DMS53 (cell line): Measurements from ENCODE around the gene IQCH.
A peak's percentile ranks its signal among the peaks of the same experiment; 100 is the strongest.

ENCODE experiments used
- DNase-seq: peaks from one replicate; lab custom pipeline; 2025; lab: John Stamatoyannopoulos, UW

IQCH gene

GRCh38 chr15:67501177-67501835, 246.7 kb downstream of the IQCH start:
- DNase-seq: peak; percentile 38

DNA sequence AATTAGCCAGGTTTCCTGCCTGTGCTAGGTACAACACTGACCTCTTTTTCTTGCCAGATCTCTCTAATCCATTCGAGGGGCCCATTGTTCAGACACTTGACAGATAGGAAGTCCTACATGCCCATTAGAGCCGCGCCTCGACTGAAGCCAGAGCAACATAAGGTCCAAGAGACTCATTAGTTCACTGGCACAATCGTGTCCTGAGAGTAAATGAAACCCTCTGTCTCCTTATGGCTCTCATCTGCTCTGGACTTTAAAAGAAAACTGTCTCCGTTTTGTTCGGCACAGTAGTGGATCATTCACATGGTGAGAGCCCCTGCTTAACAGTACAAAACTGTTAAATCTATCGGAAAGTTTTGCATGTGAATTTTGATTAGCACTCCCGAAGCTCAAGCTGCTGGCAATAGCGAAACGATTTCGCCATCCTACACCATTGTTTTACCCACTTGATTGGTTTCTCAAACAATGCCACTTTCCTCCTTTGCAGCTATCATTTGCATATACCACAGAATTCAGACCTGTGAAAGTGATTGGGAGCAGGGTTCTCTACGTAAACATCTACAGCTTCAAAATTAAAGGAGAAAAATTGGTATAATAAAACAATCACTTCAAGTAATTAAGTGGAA, 247.4 kb downstream of the IQCH start:
- no peak for DNase-seq

DNA sequence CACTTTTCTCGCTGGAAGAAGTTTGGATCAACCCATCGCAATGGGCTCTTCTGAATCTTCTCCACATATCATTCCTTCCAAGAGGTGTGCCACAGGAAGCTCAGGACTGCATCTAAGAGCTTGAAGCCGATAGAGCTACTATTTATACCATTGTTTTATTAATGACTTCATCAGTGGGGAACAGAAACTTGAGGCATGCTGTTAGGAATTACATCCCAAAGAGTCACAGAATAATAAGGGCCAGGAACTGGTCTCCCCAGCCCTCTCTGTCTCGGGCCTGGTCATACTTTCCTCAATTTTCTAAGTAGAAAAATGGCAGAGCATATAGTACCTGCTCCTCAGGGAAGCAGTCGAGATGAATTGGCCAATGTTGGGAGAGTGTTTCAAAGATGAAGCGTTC, 249.5 kb downstream of the IQCH start:
- no peak for DNase-seq

DNA sequence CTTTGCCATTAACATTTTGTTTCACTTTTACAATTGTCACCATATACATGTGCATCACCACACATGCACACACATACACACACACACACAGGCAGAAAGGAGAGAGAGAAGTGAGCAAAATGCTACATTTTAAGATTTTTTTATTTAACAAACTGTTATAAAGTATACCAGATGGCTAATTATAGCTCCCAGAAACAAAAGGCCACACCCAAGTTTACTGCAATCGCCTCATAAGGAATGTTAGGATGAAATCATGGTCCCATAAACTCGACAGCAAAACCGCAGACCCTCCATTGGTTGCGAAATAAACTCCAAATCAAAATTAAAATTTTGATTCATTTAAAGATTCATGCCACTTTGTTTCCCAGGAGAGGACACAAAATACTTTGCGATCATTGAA, 250.2 kb downstream of the IQCH start:
- DNase-seq: no peak

DNA sequence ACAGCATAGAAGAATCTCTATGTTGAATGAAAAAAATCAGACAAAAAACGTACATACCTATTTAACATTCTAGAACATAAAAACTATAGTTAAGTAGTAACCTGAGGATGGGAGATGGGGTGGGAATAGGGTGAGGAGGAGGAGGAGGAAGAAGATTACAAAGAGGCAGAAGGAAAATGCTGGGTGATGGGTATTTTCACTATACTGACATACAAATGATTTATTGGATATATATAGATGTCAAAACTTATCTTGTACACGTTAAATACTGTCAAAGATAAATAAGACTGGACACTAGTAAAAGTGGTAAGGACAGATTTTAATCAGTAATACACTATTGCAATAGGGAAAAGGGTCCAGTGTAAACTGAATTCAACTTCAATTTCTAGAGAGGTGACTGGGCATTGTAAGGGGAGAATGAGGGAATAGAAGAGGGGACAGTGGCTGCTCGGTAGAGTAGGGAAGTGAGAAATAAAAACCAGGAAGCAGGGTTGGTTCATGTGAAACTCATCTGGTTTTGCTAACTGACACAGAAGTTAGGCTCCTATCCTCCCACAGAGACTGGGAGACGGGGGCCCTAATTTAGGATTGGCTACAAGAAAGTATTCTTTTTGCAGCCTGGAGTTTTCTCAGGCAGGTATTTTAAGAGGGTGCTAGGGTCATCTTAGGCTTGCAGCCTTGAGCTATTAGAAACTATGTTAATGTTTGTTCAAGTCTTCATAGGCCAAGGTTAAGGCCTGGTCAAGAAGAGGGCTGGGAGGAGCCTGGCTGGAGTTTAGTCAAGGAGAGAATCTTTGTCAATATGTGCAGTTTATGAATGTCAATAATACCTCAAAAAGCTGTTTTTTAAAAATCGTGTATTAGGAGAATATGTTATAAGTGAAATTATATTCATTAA, 251.3 kb downstream of the IQCH start:
- no peak for DNase-seq

DNA sequence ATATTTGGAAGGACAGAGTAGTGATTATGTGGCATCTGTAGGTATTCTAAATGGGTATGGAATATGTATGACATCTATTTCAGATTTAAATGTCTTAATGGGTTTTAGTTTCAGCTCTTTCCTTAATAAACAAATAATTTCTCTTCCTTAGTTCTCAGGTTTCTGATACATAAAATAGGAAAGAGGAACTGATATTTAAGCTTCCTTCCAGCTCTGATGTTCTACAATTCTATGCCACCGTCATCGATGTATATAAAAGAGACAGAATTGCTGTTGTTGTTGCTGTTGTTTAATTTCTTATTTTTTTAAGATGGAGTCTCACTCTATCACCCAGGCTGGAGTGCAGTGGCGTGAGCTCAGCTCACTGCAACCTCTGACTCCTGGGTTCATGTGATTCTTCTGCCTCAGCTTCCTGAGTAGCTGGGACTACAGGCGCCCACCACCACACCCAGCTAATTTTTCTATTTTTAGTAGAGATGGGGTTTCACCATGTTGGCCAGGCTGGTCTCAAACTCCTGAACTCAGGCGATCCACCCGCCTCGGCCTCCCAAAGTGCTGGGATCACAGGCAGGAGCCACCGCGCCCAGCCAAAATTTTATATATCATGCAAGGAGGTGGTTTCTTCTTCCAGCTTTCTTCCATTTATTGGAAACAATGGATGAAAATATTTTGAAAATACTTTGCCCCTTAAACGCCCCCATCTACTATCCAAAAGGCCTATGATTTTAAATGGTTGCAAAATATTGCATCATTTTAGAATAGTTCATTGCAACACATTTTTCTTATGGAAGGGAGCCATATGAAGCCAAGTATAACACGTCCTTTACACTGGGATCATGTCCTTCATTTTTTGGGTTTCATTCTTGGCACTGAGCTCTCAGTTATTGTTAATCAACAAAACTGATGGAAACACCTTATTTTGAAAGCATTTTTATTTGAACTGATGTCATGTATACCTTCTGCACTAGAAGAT, 252.5 kb downstream of the IQCH start:
- DNase-seq: no peak

GRCh38 chr15:67508407-67508806, 253.8 kb downstream of the IQCH start:
- no peak for DNase-seq

DNA sequence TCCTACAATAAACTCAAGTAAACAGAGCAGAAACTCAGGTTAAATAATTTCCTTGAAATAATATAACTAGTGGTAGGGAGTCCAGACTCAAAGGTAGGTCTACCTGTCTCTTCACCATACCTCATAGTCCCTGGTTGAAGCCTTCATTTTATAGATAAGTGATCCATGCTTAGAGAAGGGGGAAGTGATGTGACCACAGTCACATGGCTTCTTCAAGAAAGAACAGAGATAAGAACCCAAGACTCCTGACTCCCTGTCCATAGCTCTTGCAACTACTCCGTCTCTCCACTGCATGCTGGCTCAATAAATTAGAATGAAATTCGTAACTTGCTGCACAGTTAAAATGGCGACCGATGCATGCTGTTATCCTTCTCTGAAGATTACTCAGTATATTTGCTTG, 255.3 kb downstream of the IQCH start:
- no peak for DNase-seq

DNA sequence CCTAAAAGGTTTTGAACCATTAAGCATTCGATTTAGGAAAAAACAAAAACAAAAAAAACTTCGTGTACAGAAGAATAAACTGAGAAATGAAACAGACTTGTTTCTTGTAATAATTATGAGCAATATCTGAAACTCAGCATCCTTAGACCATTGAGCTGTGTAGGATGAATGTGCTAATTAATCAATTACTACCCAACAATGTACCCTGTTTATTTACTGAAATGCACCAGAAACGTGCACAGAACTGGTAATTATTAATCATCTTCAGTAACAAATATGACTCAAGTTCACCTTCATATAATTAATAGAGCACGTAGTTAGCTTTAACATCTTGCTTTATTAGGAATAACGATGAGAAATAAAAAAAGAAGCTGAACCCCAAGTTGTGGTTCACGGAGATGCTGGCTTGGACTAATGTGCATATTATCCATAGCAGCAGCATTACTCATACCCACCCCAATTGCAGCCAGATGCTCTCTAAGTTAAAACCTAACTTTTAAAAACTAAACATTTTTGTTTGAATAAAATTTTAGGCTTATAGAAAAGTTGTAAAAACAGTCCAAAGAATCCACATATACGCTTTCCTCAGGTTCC, 256.1 kb downstream of the IQCH start:
- no peak for DNase-seq

DNA sequence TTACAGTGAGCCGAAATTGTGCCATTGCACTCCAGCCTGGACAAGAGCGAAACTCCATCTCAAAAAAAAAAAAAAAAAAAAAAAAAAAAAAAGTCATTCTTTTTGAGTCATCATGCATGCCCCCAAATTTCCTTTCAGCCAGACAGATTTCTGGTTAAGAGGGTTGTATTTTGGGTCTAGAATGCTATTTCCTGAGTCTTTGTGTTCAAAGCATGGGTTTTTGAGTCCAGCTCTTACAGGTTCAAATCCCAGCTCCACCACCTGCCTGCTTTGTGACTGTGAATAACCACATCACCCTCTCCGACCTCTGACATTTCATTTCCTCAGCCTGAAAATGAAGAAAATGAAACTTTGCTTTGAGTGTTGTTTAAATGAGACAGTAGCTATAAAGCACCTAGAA, 257.0 kb downstream of the IQCH start:
- no peak for DNase-seq

- no peak for DNase-seq
Measured at GRCh38 chr15:67512140-67512539, 257.6 kb downstream of the IQCH start.

DNA sequence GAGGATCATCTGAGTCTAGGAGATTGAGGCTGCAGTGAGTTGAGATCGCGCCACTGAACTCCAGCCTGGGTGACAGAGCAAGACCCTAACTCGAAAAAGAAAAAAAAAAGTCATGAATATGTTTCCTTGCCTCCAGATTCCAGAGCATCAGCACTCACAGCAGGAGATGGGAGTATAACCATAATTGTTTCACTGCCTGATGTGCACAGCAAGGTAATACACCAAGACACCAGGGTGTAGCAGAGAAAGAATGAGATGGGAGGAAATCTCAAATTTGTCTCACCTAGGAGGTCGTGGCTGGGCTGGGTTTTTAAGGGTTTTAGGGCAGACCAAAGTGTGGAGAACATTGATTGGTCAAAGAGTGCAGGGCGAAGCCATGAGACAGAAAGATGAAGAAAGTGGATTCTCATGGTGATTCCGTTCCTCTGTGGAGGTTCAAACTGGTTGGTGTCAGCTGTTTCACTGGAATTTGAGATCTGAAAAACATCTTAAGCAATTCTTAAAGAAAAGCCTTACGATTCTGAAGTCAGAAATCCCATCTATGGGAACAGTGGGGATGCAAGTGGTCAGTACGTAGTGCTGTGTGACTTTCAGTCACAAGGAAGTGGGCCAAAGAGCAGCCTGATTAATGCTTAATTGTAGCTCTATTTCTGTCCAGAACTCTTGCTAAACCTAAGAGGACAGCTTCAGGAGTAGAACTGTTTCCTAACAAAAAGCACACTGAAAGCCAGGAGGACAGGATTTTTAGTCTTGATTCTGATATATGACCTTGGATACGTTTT, 258.5 kb downstream of the IQCH start:
- DNase-seq: no peak

DNA sequence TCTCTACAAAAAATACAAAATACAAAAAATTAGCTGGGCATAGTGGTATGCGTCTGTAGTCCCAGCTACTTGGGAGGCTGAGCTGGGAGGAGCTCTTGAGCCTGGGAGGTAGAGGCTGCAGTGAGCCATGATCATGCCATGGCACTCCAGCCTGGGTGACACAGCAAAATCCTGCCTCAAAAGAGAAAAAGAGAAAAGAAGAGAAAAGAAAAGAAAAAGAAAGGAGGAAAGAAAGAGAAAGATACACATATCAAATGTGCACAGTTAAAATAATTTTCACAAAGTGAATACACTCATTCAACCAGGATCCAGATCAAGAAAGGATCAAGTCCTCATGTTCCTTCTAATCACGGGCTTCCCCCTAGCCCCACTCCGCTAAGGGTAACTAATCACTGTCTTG, 260.5 kb downstream of the IQCH start:
- no peak for DNase-seq

GRCh38 chr15:67515557-67515956, 261.0 kb downstream of the IQCH start:
- no peak for DNase-seq

DNA sequence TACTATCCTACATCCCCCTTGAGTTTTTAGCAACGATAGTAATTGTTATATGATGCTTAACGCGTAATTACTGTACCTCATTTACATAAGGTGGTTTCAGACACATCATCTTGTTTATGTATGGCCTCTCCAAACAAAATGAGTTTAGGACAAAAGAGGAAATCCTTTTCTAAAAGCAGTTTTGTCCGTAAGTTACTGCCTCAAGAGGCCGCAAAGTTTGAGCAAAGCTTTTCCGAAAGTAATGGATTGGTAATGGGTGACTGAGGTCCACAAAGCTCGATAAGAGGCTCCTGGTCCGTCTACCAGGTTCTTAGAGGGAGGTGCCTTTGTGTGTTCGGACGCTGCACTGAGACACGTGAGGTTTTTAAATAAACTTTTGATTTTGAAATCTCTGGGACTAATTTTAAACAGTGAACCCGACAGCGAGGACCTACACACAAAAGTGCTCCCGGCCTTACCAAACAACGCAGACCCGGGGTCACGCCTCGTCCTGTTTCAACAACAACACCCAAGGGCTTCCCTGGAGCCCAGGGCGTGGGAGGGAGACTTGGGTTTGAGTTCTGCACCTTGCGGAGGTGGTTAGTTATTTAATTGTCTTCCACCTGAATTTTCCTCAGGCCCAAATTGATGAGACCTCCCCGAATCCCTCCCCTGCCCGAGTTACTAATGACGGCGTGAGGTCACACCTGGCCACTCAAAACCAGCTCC, 265.9 kb downstream of the IQCH start:
- no peak for DNase-seq

GRCh38 chr15:67521029-67521782, 266.6 kb downstream of the IQCH start, which contains the start of gene C15orf61:
Gene C15orf61, plus strand, starts transcription at chr15:67521131. Its CDS starts 118 bp downstream, at chr15:67521249.
- DNase-seq: peak; percentile 96

- DNase-seq: peak; percentile 28
Measured at GRCh38 chr15:67521783-67522568, 267.4 kb downstream of the IQCH start.

- DNase-seq: no peak
Measured at GRCh38 chr15:67523330-67523729, 268.7 kb downstream of the IQCH start.
